GM12878 (cell line): ENCODE data around the gene DCP1B.

Source experiments
- CTCF ChIP-seq, 3 experiments: IDR thresholded peaks in 2 of 3; conservative IDR thresholded peaks in 1 of 3; 2 replicates each; pipeline ENCODE4 v1.5.1; 2011; ENCODE audit warnings: low read depth in 3 of 3, low read length in 3 of 3, mild to moderate bottlenecking in 3 of 3, control low read depth in 2 of 3, moderate library complexity in 2 of 3, inconsistent platforms in 1 of 3, mixed read lengths in 1 of 3; ENCODE audit not compliant: control insufficient read depth in 2 of 3, insufficient read depth in 1 of 3; ENCODE audit errors: extremely low read depth in 1 of 3
- IKZF2 ChIP-seq, 2 experiments: fragments of 450-650 bp; IDR thresholded peaks; 2 replicates each; pipeline ENCODE4 v1.6.1; 2017; ENCODE audit warnings: mild to moderate bottlenecking in 2 of 2, moderate library complexity in 2 of 2
- KDM1A ChIP-seq: fragments of 200-600 bp; sonication (generic); IDR thresholded peaks from 2 replicates; pipeline ENCODE4 v1.6.1; 2016; ENCODE audit warnings: borderline replicate concordance
- PAX5 ChIP-seq: IDR thresholded peaks from 2 replicates; pipeline ENCODE4 v1.6.1; 2011; ENCODE audit warnings: low read depth, low read length, borderline replicate concordance
- POLR2A ChIP-seq: IDR thresholded peaks from 2 replicates; pipeline ENCODE4 v1.6.1; 2011; ENCODE audit warnings: low read depth, mild to moderate bottlenecking, low read length
- RAD21 ChIP-seq: IDR thresholded peaks from 2 replicates; pipeline ENCODE4 v1.6.1; 2011; ENCODE audit warnings: mild to moderate bottlenecking, low read depth, low read length, moderate library complexity; ENCODE audit not compliant: insufficient read depth
- TF ChIP-seq, protein P1 (sequence below): IDR thresholded peaks from 2 replicates; pipeline ENCODE4 v1.6.1; 2011; ENCODE audit warnings: low read depth, mild to moderate bottlenecking, low read length, moderate library complexity, borderline replicate concordance; ENCODE audit errors: extremely low read depth

GRCh38 chr12:1984759-1985158 lies 19.5 kb downstream of the DCP1B start:
- TF ChIP-seq POLR2A, result no peak
- TF ChIP-seq CTCF (IDR thresholded peaks at IDR 0.05 in 2 of 3, conservative IDR thresholded peaks at IDR 0.05 in 1 of 3; ENCODE audit: control insufficient read depth in 2 of 3, extremely low read depth in 1 of 3, insufficient read depth in 1 of 3, low read depth in 3 of 3, low read length in 3 of 3), result no peak
- TF ChIP-seq KDM1A, result no peak
- TF ChIP-seq PAX5, result no peak
- TF ChIP-seq RAD21, result no peak
- no peak for TF ChIP-seq IKZF2 (IDR thresholded peaks at IDR 0.05)
- TF ChIP-seq, protein P1, sequence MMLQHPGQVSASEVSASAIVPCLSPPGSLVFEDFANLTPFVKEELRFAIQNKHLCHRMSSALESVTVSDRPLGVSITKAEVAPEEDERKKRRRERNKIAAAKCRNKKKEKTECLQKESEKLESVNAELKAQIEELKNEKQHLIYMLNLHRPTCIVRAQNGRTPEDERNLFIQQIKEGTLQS, result no peak
